Stimulated activated CD4-positive, alpha-beta T cell treated with anti-CD3 and anti-CD28 coated beads, Interleukin-12 subunit alpha, Interleukin-12 subunit beta, amount 100 ng/mL, for 48 hours (primary cell): ENCODE data around the gene NRP2.

Experiments used
- DNase-seq, 3 donors: peaks; one replicate each; pipeline ENCODE4 v3.0.0-alpha.2; 2020; ENCODE audit warnings: low read depth in 2 of 3, low spot score in 1 of 3

The NRP2 gene

GRCh38 chr2:205771666-205772065, 89.4 kb downstream of the NRP2 start:
- DNase-seq: no peak

DNA sequence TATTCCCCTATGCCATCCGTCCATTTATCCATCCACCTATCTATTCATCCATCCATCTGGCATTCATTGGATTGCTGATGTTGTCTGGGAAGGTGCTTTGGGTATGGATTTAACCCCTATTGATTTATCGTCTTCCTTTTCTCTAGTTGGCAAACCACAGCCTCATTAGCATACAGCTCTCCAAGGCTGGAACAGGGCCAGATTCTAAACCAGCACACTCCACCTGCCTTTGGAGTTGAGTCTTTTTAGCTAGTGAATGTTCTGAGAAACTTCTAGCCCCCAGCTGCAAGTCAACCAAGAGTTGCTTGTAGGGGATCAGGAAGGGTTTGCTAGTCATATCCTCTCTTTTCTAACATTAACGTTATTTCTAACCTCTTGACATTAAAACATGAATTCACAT, 90.7 kb downstream of the NRP2 start:
- DNase-seq: no peak

DNA sequence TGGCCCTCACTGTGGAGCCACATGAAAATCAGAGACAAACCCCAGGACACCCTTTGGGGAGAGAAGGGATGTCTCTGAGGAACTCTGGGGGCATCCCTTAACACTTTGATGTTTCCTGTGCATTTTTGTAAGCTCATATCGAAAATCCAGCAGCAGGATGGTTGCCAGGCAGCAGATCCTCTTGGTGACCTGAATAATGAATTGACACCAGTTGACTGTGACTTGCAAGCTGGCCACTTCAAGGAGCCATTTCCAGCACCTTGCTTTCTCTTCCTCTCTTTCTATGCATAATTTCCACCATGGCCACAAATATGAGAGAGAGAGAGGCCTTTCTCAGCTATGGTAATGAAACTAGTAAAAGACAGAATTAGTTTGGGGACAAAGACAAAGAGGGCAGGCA, 91.7 kb downstream of the NRP2 start:
- no peak for DNase-seq

DNA sequence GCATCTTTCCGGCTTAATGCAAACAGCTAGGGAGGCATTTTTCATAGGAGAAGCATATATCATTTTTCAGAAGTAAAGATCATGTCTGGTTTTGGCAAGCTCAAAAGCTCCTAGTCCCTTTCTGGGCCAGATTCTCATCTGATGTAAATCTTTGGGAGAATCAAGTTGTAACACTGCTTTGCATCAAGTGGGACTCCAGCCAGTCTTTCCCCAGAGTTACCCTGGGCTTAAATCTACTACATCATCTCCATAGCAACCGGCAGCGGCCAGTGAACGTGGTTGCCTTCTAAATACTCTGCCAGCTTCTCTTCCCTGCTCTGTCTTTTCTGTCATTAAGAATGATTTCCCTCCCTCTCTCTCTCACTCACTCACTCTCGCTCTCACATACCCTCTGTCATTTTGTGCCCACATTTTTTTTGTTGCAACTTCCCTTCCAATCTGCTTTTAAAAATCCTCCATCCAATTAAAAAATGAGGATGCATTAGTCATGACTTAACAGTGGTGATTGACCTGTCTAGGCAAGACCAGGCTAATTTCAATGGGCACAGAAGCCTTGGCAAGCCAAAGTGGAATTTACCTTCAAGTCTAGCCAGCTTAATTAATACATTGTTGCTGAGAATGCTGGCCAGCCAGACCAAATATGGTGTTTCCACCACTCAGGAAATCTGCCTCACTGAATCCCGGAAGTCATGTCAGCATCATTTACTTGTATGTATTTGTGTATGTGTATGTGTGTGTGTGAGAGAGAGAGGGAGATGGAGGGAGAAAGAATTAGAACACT, 93.0 kb downstream of the NRP2 start:
- no peak for DNase-seq

DNA sequence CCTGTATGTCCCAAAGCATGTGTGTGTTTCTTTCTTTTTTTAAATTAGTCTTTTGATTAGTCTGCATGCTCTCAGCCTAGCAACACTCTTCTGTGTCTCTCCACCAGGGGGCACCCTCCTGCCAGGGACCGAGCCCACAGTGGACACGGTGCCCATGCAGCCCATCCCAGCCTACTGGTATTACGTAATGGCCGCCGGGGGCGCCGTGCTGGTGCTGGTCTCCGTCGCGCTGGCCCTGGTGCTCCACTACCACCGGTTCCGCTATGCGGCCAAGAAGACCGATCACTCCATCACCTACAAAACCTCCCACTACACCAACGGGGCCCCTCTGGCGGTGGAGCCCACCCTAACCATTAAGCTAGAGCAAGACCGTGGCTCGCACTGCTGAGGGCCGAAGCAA, 93.8 kb downstream of the NRP2 start:
- peak; percentile 9 to 46 (median 22) for DNase-seq

DNA sequence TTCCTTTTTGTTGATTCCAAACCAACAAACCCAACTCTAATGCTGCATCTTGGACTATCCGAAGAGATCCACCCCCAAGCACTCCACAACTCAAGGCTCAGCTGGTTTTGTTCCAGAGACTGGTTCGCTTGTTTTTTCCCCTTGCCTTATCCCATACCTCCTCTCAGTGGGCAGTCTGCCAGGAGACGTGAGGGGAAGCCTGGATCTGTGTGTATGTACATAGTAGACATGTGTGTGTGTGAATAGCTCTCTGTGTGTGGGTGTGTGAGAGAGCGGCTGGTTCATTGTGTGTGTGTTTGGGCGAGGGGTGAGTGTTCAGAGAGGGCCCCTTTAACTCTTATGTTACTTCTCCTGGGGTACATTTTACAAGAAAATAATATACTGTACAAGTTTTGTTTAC, 94.4 kb downstream of the NRP2 start:
- DNase-seq: no peak

GRCh38 chr2:205778356-205778755, 96.1 kb downstream of the NRP2 start:
- DNase-seq: no peak

DNA sequence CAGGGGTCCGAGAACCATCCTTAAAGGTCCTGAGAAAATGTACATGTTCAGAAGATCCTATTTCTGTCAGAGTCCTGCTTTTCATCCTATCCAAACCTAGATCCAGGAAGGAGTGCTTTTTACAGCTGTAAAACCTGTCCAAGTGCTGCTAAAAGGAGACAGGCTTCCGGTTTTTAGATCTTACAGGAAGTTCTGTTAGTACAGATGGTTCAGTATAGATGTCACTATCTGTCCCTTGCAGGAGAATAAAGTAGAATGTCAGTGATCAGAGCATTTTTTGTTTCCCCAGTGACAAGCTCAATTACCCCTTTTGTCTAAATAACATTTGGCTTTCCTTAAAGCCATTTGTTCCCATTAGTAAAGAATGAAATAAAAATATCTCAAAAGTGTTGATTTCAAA, 98.3 kb downstream of the NRP2 start:
- DNase-seq: no peak

- DNase-seq: no peak
Measured at GRCh38 chr2:205781244-205781931, 99.1 kb downstream of the NRP2 start.

GRCh38 chr2:205782941-205783340, 100.6 kb downstream of the NRP2 start:
- no peak for DNase-seq

DNA sequence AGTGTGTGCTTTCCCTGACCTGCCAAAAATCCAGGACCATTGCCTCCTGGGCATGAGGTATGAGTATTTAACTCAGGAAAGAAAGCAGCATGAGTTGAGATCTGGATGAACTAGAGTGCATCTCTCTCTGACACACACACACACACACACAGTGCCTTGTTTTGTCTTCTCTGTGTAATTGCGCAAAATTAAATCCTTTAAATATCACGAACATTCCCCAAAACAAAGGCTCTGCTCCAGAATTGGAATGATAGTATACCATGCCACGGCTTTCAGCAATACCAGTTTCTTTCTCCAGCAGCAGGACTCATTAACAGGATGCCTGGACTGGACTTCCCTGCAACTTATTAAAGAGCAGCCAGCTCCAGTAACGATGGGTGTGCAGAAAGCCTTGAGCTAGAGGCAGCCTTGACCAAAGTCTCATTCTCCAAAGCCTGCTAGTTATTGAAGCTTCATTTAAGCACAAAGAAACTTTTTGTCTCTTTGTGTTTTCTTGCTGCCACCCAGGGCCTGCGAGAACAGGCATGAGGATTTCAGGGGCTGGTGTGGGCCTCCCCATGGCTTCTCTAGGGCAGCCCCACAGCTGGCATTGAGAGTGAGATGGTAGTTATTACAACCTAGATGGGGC, 101.7 kb downstream of the NRP2 start:
- no peak for DNase-seq

- DNase-seq: no peak
Measured at GRCh38 chr2:205785507-205786260, 103.4 kb downstream of the NRP2 start.

DNA sequence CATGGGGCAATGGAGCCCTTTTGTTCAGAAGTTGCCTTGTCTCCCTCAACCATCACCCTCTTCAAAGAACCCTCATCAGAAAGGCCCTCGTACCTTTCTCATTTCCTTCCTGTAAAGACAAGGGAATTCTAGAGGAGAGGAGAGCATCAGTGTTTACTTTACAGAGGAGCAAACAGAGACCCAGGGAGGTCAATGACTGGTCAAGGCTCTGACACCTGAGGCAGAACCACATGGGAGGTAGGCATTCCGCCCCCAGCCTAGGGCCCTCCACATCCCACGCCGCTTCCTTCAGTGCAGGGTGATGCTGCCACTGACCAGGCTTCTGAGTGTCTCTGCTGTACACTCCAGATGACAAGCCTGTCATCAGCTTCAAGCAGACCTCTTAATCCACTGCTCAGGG, 104.7 kb downstream of the NRP2 start:
- DNase-seq: no peak

DNA sequence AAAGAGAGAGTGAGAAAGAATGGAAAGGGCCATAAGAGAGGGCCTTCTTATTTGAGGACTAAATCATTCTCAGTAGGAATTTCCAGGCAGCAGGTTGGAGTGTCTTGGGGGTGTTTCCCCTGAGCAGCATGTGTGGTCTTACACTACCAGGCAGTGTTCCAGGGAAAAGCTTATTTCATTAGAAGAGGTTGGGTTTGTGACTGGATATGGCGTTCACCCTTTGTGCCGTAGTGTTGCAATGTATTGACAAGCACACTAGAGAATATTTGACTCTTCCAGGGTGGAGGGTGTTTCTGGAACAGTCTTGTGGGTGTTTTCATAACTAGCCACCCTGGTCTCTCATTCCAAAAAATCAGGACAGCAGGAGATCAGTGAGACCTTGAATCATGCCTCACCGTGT, 105.5 kb downstream of the NRP2 start:
- no peak for DNase-seq

GRCh38 chr2:205789906-205790305, 107.6 kb downstream of the NRP2 start:
- DNase-seq: no peak

DNA sequence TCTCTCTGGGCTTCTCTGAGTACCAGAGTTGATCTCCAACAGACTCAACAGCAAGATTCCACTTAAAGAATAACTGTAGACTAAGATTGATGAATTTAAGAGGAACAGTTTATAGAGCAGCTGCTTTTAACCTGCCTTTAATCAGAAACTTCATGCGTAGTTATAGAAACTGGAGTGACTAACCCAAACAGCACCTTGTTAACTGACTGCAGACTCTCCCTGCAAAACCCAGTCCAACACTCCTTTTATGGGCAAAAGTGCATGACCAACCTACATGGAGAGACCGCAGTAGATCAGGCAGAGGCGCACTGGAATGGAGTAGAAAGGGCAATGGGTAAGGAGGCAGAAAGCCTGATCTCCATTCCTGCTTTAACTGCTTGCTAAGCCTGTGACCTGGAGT, 110.6 kb downstream of the NRP2 start:
- no peak for DNase-seq

DNA sequence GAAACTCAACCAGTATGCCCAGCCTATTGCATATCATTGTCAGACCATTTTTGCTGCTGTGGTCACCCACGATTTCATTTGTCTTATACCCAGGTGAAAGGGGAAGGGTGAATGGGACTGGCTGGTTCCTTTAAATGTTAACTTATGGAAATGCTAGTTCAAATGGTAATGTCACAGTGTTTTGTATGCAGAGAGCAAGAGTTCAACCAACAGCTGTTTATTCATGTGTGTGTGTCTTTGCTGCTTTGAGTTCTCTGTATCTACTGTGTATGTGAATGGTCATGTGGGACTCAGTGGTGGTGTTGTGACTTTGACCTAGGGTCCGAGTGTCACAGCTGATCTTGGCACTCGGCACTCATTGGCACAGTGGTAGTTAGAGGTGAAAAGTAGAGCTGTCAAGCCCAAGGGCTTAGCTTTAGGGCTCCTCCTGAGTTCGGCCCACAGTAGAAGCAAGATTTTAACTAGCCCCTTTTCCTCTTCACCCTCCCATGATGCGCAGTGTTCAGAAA, 114.6 kb downstream of the NRP2 start:
- DNase-seq: no peak

- no peak for DNase-seq
Measured at GRCh38 chr2:205797866-205798265, 115.6 kb downstream of the NRP2 start.

GRCh38 chr2:205800224-205800623, 117.9 kb downstream of the NRP2 start:
- no peak for DNase-seq

GRCh38 chr2:205800773-205801172, 118.5 kb downstream of the NRP2 start:
- DNase-seq: no peak

- DNase-seq: no peak
Measured at GRCh38 chr2:205802065-205802464, 119.8 kb downstream of the NRP2 start.
